Measurements from ENCODE around the gene PHLPP1. TPM values are rescaled to one million over a fixed set of nuclear protein-coding genes. Genes with fewer than 3 reads are reported as not detected.

The PHLPP1 gene
- total RNA-seq, 4 donors from 2014 or later: 5.5 to 9.7 (median 8.0) TPM

DNA sequence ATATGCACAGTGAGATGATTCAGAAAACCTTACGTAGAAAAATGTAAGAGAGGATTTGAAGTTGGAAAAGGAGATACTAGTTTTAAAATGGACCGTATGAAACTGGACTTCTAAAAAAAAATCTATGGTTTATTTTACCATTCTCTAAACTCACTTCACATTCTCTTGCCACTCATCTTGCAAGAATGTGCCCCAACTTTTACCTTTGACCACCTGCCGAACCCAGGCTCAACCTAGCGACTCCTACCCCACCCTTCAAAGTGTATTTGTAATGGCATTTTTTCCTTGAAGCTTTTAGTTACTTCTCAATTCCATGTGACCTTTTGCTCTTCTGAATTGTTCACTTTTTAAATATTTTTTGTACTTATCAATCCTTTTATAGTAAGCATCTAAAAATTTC, 160.8 kb downstream of the PHLPP1 start:
- no peak for TF ChIP-seq POLR2A (IDR thresholded peaks at IDR 0.05)
- TF ChIP-seq, protein P1, sequence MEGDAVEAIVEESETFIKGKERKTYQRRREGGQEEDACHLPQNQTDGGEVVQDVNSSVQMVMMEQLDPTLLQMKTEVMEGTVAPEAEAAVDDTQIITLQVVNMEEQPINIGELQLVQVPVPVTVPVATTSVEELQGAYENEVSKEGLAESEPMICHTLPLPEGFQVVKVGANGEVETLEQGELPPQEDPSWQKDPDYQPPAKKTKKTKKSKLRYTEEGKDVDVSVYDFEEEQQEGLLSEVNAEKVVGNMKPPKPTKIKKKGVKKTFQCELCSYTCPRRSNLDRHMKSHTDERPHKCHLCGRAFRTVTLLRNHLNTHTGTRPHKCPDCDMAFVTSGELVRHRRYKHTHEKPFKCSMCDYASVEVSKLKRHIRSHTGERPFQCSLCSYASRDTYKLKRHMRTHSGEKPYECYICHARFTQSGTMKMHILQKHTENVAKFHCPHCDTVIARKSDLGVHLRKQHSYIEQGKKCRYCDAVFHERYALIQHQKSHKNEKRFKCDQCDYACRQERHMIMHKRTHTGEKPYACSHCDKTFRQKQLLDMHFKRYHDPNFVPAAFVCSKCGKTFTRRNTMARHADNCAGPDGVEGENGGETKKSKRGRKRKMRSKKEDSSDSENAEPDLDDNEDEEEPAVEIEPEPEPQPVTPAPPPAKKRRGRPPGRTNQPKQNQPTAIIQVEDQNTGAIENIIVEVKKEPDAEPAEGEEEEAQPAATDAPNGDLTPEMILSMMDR (IDR thresholded peaks at IDR 0.05 in 4 of 5, conservative IDR thresholded peaks at IDR 0.05 in 1 of 5): no peak
- Histone ChIP-seq H3K27me3 (no peaks in the 10 kb centered on the region), H3K4me1 (peaks cover 12 to 13% of the 10 kb centered on the region in 2 donors), H3K36me3 (no peaks in the 10 kb centered on the region), H3K9me3 (no peaks in the 10 kb centered on the region), H3K4me3 (no peak overlapping the region), H3K27ac (no peak overlapping the region)
- in situ Hi-C loops (cut with MboI; ENCODE audit: low sequenced_read_pairs in 4 of 4) (no loop called here), intact Hi-C loops (cut with DNase I; ENCODE audit: low total_unique reads) (no loop called here)
- ATAC-seq: no peak
- no peak for DNase-seq

DNA sequence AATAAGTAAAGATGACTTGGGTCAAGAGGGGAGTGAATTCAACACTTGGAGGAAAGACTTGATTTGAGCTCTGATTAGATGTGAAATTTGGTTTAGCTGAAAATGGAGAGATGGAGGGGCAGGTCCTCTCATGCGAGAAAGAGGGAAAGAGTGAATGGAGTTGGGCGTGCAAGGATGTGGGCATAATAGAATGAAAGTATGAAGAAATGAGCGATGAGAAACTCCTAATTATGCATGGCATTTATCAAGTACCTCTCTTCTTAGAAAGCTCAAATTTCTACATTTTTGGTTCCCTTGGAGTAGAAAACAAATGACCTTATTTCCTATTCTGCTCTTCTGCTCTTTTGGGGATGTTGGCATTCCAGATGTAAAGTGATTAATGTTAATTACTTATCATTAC, 161.5 kb downstream of the PHLPP1 start:
- no peaks in the 10 kb centered on the region for H3K36me3 ChIP-seq
- DNase-seq (no peak), ATAC-seq (no peak)
- TF ChIP-seq, protein P1 (IDR thresholded peaks at IDR 0.05 in 4 of 5, conservative IDR thresholded peaks at IDR 0.05 in 1 of 5): no peak
- TF ChIP-seq POLR2A (IDR thresholded peaks at IDR 0.05): no peak
- H3K4me3 ChIP-seq: no peak overlapping the region
- no peaks in the 10 kb centered on the region for H3K9me3 ChIP-seq
- no peak overlapping the region for H3K27ac ChIP-seq
- intact Hi-C loops (cut with DNase I; ENCODE audit: low total_unique reads): no loop called here
- in situ Hi-C loops (cut with MboI; ENCODE audit: low sequenced_read_pairs in 4 of 4): no loop called here
- peaks cover 12 to 20% of the 10 kb centered on the region in 2 donors for H3K4me1 ChIP-seq
- H3K27me3 ChIP-seq: no peaks in the 10 kb centered on the region

DNA sequence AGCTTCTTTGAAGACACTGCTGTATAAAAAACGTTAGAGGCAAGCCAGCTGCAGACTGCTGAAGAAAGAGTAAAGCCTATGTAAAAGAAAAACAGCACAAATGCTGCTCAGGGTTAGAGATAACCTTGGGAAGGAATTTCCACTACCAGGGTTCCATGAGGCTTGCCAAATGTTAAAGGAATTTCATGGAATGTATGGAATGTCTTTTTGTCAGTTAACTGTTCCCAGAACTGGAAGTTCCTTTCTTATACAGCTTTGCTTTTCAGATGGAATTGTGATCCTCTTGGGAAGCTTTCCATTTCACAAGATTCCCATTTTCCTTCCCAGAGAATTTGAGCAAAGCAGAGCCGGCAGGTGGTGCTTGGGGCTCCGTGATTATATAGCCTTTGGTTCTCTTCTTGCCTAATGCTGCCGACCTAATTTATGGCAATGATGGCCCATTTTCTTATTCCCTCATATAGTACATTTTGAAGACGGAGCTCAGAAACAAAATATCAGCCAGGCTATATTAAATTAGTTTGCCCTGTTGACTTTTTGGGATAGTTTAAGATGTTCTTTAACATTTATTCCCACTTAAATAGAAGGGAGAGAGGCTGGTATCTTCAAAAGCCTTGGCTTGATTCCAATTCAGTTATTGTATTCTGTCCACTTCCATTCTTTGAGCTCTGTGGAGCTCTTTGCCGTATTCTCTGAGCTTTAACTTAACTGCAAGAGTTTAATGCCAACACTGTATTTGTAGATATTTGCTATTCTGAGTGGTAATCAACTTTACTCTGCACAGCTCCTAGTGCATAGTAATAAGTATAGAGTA, 162.3 kb downstream of the PHLPP1 start:
- H3K36me3 ChIP-seq: no peaks in the 10 kb centered on the region
- peak overlapping the region; percentile 1 to 29 (median 8) for H3K27ac ChIP-seq
- no peak overlapping the region for H3K4me3 ChIP-seq

DNA sequence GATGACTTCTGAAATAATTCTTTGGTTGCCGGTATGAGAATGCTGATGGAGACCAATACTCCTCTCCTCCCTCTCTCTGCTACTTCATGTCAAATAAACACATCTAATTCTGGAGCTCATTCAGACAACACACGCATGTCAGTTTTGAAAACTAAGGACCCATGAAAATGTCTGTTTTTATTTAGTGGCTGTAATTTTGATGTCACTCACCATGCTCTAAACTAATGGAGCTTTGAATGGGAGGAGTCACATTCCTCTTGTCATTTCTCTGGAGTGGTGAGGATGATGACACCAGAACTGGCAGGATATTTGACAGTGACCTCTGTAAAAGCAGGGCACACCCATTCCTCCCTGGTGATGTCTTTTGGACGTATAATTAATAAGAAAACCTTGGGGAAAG, 163.0 kb downstream of the PHLPP1 start:
- ATAC-seq: peak; percentile 45 to 71
- Histone ChIP-seq H3K27me3 (no peaks in the 10 kb centered on the region), H3K9me3 (no peaks in the 10 kb centered on the region), H3K27ac (no peak overlapping the region), H3K36me3 (no peaks in the 10 kb centered on the region), H3K4me3 (no peak overlapping the region), H3K4me1 (peaks cover 12 to 21% of the 10 kb centered on the region in 2 donors)
- DNase-seq: peak in 1 of 2 donors; percentile 23
- in situ Hi-C loops (cut with MboI; ENCODE audit: low sequenced_read_pairs in 4 of 4): no loop called here
- intact Hi-C loops (cut with DNase I; ENCODE audit: low total_unique reads): no loop called here
- TF ChIP-seq, protein P1 (IDR thresholded peaks at IDR 0.05 in 4 of 5, conservative IDR thresholded peaks at IDR 0.05 in 1 of 5): no peak
- no peak for TF ChIP-seq POLR2A (IDR thresholded peaks at IDR 0.05)

More for the DNA sequence above, 162.3 kb downstream of the PHLPP1 start:
- Histone ChIP-seq H3K9me3 (no peaks in the 10 kb centered on the region), H3K4me1 (peaks cover 12 to 21% of the 10 kb centered on the region in 2 donors), H3K27me3 (no peaks in the 10 kb centered on the region)
- DNase-seq (no peak), ATAC-seq (peak in 1 of 2 donors; percentile 45)
- no peak for TF ChIP-seq POLR2A (IDR thresholded peaks at IDR 0.05)
- TF ChIP-seq, protein P1 (IDR thresholded peaks at IDR 0.05 in 4 of 5, conservative IDR thresholded peaks at IDR 0.05 in 1 of 5): no peak
- in situ Hi-C loops (cut with MboI; ENCODE audit: low sequenced_read_pairs in 4 of 4) (no loop called here), intact Hi-C loops (cut with DNase I; ENCODE audit: low total_unique reads) (no loop called here)

All from gastrocnemius medialis (tissue), 4 donors.